ENCODE data around the gene BPIFB4.

DNA sequence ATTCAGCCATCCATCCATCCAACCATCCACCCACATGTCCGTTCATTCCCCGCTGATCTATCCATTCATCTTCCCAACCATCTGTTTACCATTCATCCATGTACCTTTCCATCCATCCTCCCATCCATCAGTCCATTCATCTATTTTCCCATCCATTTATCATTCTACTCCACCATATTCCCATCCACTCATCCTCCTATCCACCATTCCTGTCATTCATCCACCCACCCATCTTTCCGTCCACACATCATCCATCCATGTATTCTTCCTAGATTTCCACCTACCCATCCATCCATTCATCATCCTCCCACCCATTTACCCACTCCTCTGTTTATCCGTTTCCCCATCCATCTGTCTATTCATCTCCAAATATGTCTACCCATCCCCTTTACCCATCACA is 41.2 kb upstream of the BPIFB4 start:
- TF ChIP-seq, protein P1, sequence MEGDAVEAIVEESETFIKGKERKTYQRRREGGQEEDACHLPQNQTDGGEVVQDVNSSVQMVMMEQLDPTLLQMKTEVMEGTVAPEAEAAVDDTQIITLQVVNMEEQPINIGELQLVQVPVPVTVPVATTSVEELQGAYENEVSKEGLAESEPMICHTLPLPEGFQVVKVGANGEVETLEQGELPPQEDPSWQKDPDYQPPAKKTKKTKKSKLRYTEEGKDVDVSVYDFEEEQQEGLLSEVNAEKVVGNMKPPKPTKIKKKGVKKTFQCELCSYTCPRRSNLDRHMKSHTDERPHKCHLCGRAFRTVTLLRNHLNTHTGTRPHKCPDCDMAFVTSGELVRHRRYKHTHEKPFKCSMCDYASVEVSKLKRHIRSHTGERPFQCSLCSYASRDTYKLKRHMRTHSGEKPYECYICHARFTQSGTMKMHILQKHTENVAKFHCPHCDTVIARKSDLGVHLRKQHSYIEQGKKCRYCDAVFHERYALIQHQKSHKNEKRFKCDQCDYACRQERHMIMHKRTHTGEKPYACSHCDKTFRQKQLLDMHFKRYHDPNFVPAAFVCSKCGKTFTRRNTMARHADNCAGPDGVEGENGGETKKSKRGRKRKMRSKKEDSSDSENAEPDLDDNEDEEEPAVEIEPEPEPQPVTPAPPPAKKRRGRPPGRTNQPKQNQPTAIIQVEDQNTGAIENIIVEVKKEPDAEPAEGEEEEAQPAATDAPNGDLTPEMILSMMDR (conservative IDR thresholded peaks at IDR 0.05): no peak
- TF ChIP-seq EZH2 (IDR thresholded peaks at IDR 0.05; ENCODE audit: low read depth): no peak
